Breast epithelium (tissue), 4 donors: ENCODE results near the gene P2RY14. TPM values are rescaled to one million over a fixed set of nuclear protein-coding genes. Genes with fewer than 3 reads are reported as not detected.

ENCODE experiments used
- DNase-seq, 2 donors: peaks; one replicate each; pipeline ENCODE4 v3.0.0-alpha.2; 2019; ENCODE audit warnings: low spot score in 2 of 2
- H3K27ac ChIP-seq, 2 donors: fragments of 200-600 bp; sonication (generic) in 1 of 2; one replicate each; pipeline ENCODE4 v1.5.1; 2016 to 2019; ENCODE audit warnings: mild to moderate bottlenecking in 1 of 2
- H3K27me3 ChIP-seq, 2 donors: fragments of 200-600 bp; sonication (generic) in 1 of 2; one replicate each; pipeline versions ENCODE4 v1.5.1 to v1.6.0; 2017 to 2019; ENCODE audit warnings: control low read depth in 1 of 2, mild to moderate bottlenecking in 1 of 2
- H3K36me3 ChIP-seq: fragments of 200-600 bp; one replicate; pipeline ENCODE4 v1.5.1; 2019
- H3K4me1 ChIP-seq, 2 donors: fragments of 200-600 bp; sonication (generic); one replicate each; pipeline ENCODE4 v1.5.1; 2016 to 2019; ENCODE audit warnings: control low read depth in 1 of 2
- H3K4me3 ChIP-seq, 3 donors: fragments of 200-600 bp; sonication (generic); 1 replicate in 2 of 3; 2 replicates in 1 of 3; pipeline ENCODE4 v1.5.1; 2016 to 2019; ENCODE audit warnings: mild to moderate bottlenecking in 3 of 3, moderate library complexity in 2 of 3
- H3K9me3 ChIP-seq, 2 donors: fragments of 200-600 bp; sonication (generic) in 1 of 2; one replicate each; pipeline ENCODE4 v1.5.1; 2016 to 2019; ENCODE audit warnings: control low read depth in 1 of 2
- CTCF ChIP-seq, 3 donors: fragments of 450-650 bp; IDR thresholded peaks; one replicate each; pipeline ENCODE4 v1.5.1; 2016 to 2017; ENCODE audit warnings: antibody characterized with exemption in 3 of 3, mild to moderate bottlenecking in 3 of 3, moderate library complexity in 3 of 3
- POLR2A ChIP-seq: fragments of 450-650 bp; IDR thresholded peaks from one replicate; pipeline ENCODE4 v1.6.1; 2016; ENCODE audit warnings: antibody characterized with exemption, mild to moderate bottlenecking, moderate library complexity
- POLR2AphosphoS5 ChIP-seq, 3 donors: sonication (generic); formaldehyde crosslinking; IDR thresholded peaks; one replicate each; pipeline ENCODE4 v1.6.1; 2017; ENCODE audit warnings: antibody characterized with exemption in 3 of 3
- intact Hi-C: fragments of 100-400 bp; cut with DNase I; formaldehyde crosslinking; loops from one replicate; pipeline ENCODE4 v1.15.1; 2023; ENCODE audit warnings: low total_unique reads
- total RNA-seq, 3 donors: library from RNA; depleted of rRNA; stranded (reverse); fragments of >200 nt; gene quantifications; one replicate each; pipeline ENCODE4 v1.1.0, GENCODE V29; 2016

Gene P2RY14
- total RNA-seq, 3 donors from 2014 or later = 1.9 to 8.5 (median 3.3) TPM

- Histone ChIP-seq H3K36me3 (no peaks in the 10 kb centered on the region), H3K27ac (no peak overlapping the region), H3K4me3 (no peak overlapping the region), H3K9me3 (no peaks in the 10 kb centered on the region), H3K27me3 (no peaks in the 10 kb centered on the region), H3K4me1 (no peaks in the 10 kb centered on the region)
- intact Hi-C loops = no loop called here
- no peak for DNase-seq
- TF ChIP-seq POLR2A (no peak), POLR2AphosphoS5 (IDR thresholded peaks at IDR 0.05) (no peak), CTCF (IDR thresholded peaks at IDR 0.05) (no peak)
Observed at GRCh38 chr3:151197981-151198767, 80.2 kb downstream of the P2RY14 start.

- Histone ChIP-seq H3K36me3 (no peaks in the 10 kb centered on the region), H3K4me1 (no peaks in the 10 kb centered on the region), H3K27me3 (no peaks in the 10 kb centered on the region), H3K27ac (no peak overlapping the region), H3K9me3 (no peaks in the 10 kb centered on the region), H3K4me3 (no peak overlapping the region)
- no peak for TF ChIP-seq POLR2AphosphoS5 (IDR thresholded peaks at IDR 0.05)
- no peak for TF ChIP-seq POLR2A
- TF ChIP-seq CTCF (IDR thresholded peaks at IDR 0.05) = no peak
- no peak for DNase-seq
- intact Hi-C loops = no loop called here
Observed at GRCh38 chr3:151197228-151197627, 81.1 kb downstream of the P2RY14 start.

- TF ChIP-seq POLR2AphosphoS5 (IDR thresholded peaks at IDR 0.05) = no peak
- no peak for TF ChIP-seq POLR2A
- no peak for TF ChIP-seq CTCF (IDR thresholded peaks at IDR 0.05)
- DNase-seq = no peak
- no peaks in the 10 kb centered on the region for H3K9me3 ChIP-seq
- H3K36me3 ChIP-seq = no peaks in the 10 kb centered on the region
- H3K27ac ChIP-seq = no peak overlapping the region
- no peaks in the 10 kb centered on the region for H3K4me1 ChIP-seq
- H3K4me3 ChIP-seq = no peak overlapping the region
- no peaks in the 10 kb centered on the region for H3K27me3 ChIP-seq
- intact Hi-C loops = no loop called here
Observed at GRCh38 chr3:151196434-151196833, 81.9 kb downstream of the P2RY14 start.

- Histone ChIP-seq H3K36me3 (no peaks in the 10 kb centered on the region), H3K4me1 (no peaks in the 10 kb centered on the region), H3K27ac (no peak overlapping the region), H3K4me3 (no peak overlapping the region), H3K9me3 (no peaks in the 10 kb centered on the region), H3K27me3 (no peaks in the 10 kb centered on the region)
- TF ChIP-seq POLR2AphosphoS5 (IDR thresholded peaks at IDR 0.05) (no peak), CTCF (IDR thresholded peaks at IDR 0.05) (no peak), POLR2A (no peak)
- no peak for DNase-seq
- intact Hi-C loops = no loop called here
Observed at GRCh38 chr3:151195826-151196225, 82.5 kb downstream of the P2RY14 start.

GRCh38 chr3:151192545-151192944, 85.8 kb downstream of the P2RY14 start:
- H3K4me1 ChIP-seq = no peaks in the 10 kb centered on the region
- H3K27me3 ChIP-seq = no peaks in the 10 kb centered on the region
- no peak overlapping the region for H3K4me3 ChIP-seq
- DNase-seq = no peak
- H3K9me3 ChIP-seq = no peaks in the 10 kb centered on the region
- no peak for TF ChIP-seq POLR2AphosphoS5 (IDR thresholded peaks at IDR 0.05)
- intact Hi-C loops = no loop called here
- no peak overlapping the region for H3K27ac ChIP-seq
- H3K36me3 ChIP-seq = no peaks in the 10 kb centered on the region
